Measurements from ENCODE around the gene DGCR6L.
"Not testable (repeated sequence)": the region's sequence is repeated elsewhere in the genome, so short reads cannot be mapped to it uniquely, and the experiment has no call there.

Gene DGCR6L

DNA sequence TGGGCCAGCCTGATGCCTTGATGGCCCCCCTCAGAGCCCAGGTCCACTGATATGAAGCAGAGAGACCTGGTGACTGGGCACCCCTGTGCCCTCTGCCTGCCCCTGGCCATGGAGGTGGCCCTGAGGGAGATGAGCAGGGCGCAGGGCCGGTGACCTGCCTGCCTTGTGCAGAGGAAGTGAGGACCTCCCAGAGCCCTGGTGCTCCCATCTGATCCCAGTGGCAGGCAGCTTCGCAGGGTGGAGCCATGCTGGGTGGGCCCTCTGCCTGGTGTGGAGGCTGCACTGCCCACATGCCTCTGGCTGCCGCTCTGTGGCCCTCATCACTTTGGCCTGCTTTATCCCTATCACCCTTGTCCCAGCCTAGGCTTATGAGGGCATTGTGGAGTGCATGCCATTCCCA lies 50.7 kb downstream of the DGCR6L start:
- not testable (repeated sequence) for H3K4me3 ChIP-seq (ENCODE audit: low read depth in 1 of 2, low read length in 2 of 2); H3K27me3 ChIP-seq (ENCODE audit: low read depth, low read length); H3K9me3 ChIP-seq (ENCODE audit: control insufficient read depth in 1 of 2, low read length in 2 of 2); H3K27ac ChIP-seq (ENCODE audit: low read length); H3K4me1 ChIP-seq (ENCODE audit: control insufficient read depth in 1 of 2, insufficient read depth in 2 of 2, low read length in 2 of 2); H3K36me3 ChIP-seq (ENCODE audit: control insufficient read depth in 1 of 2, insufficient read depth in 2 of 2, low read length in 2 of 2)

DNA sequence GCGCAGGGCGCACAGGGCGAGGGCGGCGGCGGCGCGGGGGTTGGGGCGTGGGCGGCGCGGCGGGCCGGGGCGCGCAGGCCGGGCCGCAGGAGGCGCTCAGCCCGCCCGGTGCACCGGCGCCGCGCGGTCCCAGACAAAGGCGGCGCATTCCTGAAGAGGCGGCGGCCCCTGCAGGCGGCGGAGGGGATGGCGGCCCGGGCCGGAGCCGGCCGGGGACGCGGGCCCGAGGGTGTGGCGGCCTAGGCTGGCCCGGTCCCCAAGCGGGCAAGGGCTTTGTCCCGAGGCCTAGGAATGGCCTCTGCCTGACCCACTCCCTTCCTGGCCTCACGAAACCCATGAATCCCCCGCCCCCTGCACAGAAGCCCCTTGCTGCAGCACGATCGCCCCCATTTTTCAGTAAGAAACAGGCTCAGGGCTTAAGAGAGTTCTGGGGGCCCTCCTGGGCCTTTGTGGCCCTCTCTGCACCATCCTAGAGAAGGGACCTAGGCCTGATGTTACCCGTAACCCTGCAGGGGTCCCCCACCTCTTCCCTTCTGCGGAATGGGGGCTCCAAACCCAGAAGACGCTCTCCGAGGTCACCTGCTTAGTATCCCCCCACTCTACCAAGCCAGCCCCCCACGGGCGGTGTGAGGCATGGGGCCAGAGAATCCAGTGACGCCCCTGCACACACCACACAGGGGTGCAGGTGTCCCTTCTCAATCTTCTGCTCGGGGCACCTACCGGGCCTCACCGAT lies 51.4 kb downstream of the DGCR6L start, which contains the start of gene RTN4R:
RTN4R (minus strand) TSS at position 40 of the 734 bp plus-strand sequence. CDS start 226 bp downstream, outside the sequence.
- H3K27me3 ChIP-seq (ENCODE audit: low read depth, low read length), result peaks cover 4% of the 10 kb centered on the region
- no peaks in the 10 kb centered on the region for H3K36me3 ChIP-seq (ENCODE audit: control insufficient read depth in 1 of 2, insufficient read depth in 2 of 2, low read length in 2 of 2)
- H3K27ac ChIP-seq (ENCODE audit: low read length), result no peak within 1 kb of the TSS
- H3K4me1 ChIP-seq (ENCODE audit: control insufficient read depth in 1 of 2, insufficient read depth in 2 of 2, low read length in 2 of 2), result peaks cover 0 to 10% of the 10 kb centered on the region in 2 donors
- peak within 1 kb of the TSS in 1 of 2 donors; percentile 49 for H3K4me3 ChIP-seq (ENCODE audit: low read depth in 1 of 2, low read length in 2 of 2)
- H3K9me3 ChIP-seq (ENCODE audit: control insufficient read depth in 1 of 2, low read length in 2 of 2), result no peaks in the 10 kb centered on the region

- peak overlapping the region in 1 of 2 donors; percentile 49 for H3K4me3 ChIP-seq (ENCODE audit: low read depth in 1 of 2, low read length in 2 of 2)
- H3K27ac ChIP-seq (ENCODE audit: low read length), result no peak overlapping the region
- peaks cover 0 to 10% of the 10 kb centered on the region in 2 donors for H3K4me1 ChIP-seq (ENCODE audit: control insufficient read depth in 1 of 2, insufficient read depth in 2 of 2, low read length in 2 of 2)
- H3K9me3 ChIP-seq (ENCODE audit: control insufficient read depth in 1 of 2, low read length in 2 of 2), result no peaks in the 10 kb centered on the region
- H3K27me3 ChIP-seq (ENCODE audit: low read depth, low read length), result peaks cover 4% of the 10 kb centered on the region
- no peaks in the 10 kb centered on the region for H3K36me3 ChIP-seq (ENCODE audit: control insufficient read depth in 1 of 2, insufficient read depth in 2 of 2, low read length in 2 of 2)
These were observed 52.2 kb downstream of the DGCR6L start for GRCh38 chr22:20267441-20268278.

DNA sequence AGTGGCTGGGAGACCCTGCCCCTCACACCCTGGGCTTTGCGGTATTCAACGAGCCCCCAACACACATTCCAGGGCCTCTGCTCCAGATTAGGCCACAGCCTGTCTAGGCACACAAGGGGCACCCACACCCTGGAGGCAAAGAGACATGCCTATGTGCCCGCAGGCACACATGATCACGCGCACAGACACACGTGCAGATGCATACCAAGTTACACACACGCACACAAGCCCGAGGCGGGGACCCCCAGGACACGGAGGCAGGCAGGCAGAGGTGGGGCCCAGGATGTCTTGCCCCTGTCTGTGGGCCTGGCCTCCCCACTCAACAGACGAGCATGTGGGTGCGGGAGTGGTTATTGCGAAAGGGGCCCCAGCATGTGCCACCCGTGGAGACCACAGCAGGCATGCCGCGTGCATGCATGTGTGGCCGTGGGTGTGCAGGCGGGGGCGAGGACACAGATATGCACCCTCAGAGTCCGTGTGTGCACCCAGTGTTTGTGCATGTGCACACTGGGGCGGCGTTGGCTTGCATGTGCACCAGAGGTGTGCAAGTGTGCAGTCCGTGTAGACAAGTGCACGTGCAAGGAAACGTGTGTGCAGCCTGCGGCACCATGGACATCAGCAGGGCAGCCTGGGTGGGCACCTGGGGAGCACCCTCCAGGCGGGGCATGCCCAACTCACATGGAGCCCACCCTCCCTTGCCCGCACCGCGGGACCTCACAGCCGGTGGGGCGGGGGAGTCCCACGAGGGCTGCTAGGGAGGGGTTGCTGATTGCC lies 53.0 kb downstream of the DGCR6L start:
- not testable (repeated sequence) for H3K27me3 ChIP-seq (ENCODE audit: low read depth, low read length); H3K9me3 ChIP-seq (ENCODE audit: control insufficient read depth in 1 of 2, low read length in 2 of 2); H3K27ac ChIP-seq (ENCODE audit: low read length); H3K36me3 ChIP-seq (ENCODE audit: control insufficient read depth in 1 of 2, insufficient read depth in 2 of 2, low read length in 2 of 2); H3K4me1 ChIP-seq (ENCODE audit: control insufficient read depth in 1 of 2, insufficient read depth in 2 of 2, low read length in 2 of 2)
- peak overlapping the region in 1 of 2 donors; percentile 49 for H3K4me3 ChIP-seq (ENCODE audit: low read depth in 1 of 2, low read length in 2 of 2)

DNA sequence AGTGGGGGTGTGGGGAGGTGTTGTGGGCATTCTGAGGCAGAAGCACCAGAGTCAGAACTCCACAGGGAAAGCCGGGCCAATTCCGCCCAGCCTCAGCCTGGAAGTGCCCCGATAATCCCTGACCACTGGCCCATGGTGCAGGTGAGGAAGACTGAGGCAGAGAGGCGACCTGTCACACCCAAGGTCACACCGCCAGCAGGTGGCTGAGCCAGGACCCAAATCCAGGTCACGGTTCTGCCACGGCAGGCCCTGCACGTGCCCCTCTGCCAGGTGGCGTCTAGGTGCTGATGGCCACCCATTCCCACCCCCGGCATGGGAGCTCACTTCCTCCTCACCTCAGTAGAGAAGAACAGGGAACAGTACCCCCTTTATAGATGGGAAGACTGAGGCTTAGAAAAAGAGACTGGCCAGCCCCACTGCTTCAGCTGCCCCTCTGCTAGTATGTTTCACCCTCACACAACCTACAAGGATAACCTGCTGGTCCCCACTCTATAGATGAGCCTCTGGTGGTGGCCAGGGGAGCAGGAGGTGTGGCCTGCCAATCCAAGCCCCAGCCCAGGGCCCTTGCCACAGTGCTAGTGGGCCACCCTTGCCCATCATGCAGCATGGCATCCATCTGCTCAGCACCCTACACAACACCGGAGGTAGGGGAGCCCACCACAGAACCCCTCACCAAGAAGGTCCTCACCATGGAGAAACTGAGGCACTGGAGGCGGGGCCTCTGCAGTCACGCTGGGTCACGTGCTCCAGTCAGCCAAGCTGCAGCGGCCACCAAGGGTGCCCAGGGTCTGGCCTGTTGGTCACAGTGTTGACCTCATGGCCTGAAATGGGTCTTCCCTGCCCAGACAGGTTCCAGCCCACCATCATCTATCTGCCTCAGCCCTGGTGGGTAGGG lies 53.8 kb downstream of the DGCR6L start:
- H3K27ac ChIP-seq (ENCODE audit: low read length); H3K27me3 ChIP-seq (ENCODE audit: low read depth, low read length); H3K4me1 ChIP-seq (ENCODE audit: control insufficient read depth in 1 of 2, insufficient read depth in 2 of 2, low read length in 2 of 2); H3K9me3 ChIP-seq (ENCODE audit: control insufficient read depth in 1 of 2, low read length in 2 of 2); H3K4me3 ChIP-seq (ENCODE audit: low read depth in 1 of 2, low read length in 2 of 2); H3K36me3 ChIP-seq (ENCODE audit: control insufficient read depth in 1 of 2, insufficient read depth in 2 of 2, low read length in 2 of 2): not testable (repeated sequence)

GRCh38 chr22:20264614-20265452 lies 55.0 kb downstream of the DGCR6L start:
- Histone ChIP-seq H3K4me1 (ENCODE audit: control insufficient read depth in 1 of 2, insufficient read depth in 2 of 2, low read length in 2 of 2) (peaks cover 0 to 10% of the 10 kb centered on the region in 2 donors), H3K27ac (ENCODE audit: low read length) (no peak overlapping the region), H3K36me3 (ENCODE audit: control insufficient read depth in 1 of 2, insufficient read depth in 2 of 2, low read length in 2 of 2) (no peaks in the 10 kb centered on the region), H3K4me3 (ENCODE audit: low read depth in 1 of 2, low read length in 2 of 2) (no peak overlapping the region), H3K27me3 (ENCODE audit: low read depth, low read length) (peaks cover 4% of the 10 kb centered on the region), H3K9me3 (ENCODE audit: control insufficient read depth in 1 of 2, low read length in 2 of 2) (no peaks in the 10 kb centered on the region)

Measured in muscle layer of duodenum (tissue), 2 donors.